SK-N-SH (cell line): ENCODE results near the gene TIGD6. TPM values are rescaled to one million over a fixed set of nuclear protein-coding genes. Genes with fewer than 3 reads are reported as not detected.

Experiments
- CTCF ChIA-PET: fragments of 300-600, 350-600 bp; formaldehyde crosslinking; extraction: SDS; loops from one replicate; lab custom pipeline; 2021; lab: Yijun Ruan, JAX
- POLR2A ChIA-PET: fragments of 350-600 bp; sonication (Branson Sonifier 250); formaldehyde crosslinking; extraction: SDS; loops from one replicate; lab custom pipeline; 2020; ENCODE audit warnings: antibody characterized with exemption, inconsistent platforms; lab: Yijun Ruan, JAX
- DNase-seq: peaks from one replicate; pipeline ENCODE4 v3.0.0; 2012
- H2AFZ ChIP-seq: fragments of 200-600 bp; sonication (generic); 2 replicates; pipeline ENCODE4 v1.8.1; 2016; ENCODE audit warnings: antibody characterized with exemption, mild to moderate bottlenecking, low read depth
- H3F3A ChIP-seq: fragments of 200-600 bp; sonication (generic); replicated peaks from 2 replicates; pipeline ENCODE3; 2016; ENCODE audit warnings: antibody characterized with exemption, mild to moderate bottlenecking; ENCODE audit not compliant: insufficient read depth
- H3K27ac ChIP-seq, 2 experiments: fragments of 200-500 bp in 1 of 2; fragments of 200-600 bp in 1 of 2; sonication (Bioruptor generic) in 1 of 2; sonication (generic), shearing (Covaris generic) in 1 of 2; 2 replicates each; pipeline versions ENCODE4 v1.5.1 to v1.6.1; 2014 to 2016; ENCODE audit warnings: low read depth in 2 of 2, inconsistent platforms in 1 of 2, low read length in 1 of 2, mild to moderate bottlenecking in 1 of 2, mixed read lengths in 1 of 2
- H3K27me3 ChIP-seq: fragments of 200-600 bp; sonication (generic), shearing (Covaris generic); 2 replicates; pipeline ENCODE4 v1.6.1; 2016; ENCODE audit warnings: mixed run types; ENCODE audit not compliant: insufficient read depth
- H3K36me3 ChIP-seq, 2 experiments: fragments of 200-500 bp in 1 of 2; fragments of 200-600 bp in 1 of 2; sonication (Bioruptor generic) in 1 of 2; sonication (generic) in 1 of 2; replicated peaks in 1 of 2; 2 replicates each; pipeline versions ENCODE3 to v1.5.1; 2014 to 2016; ENCODE audit warnings: low read length in 1 of 2, mild to moderate bottlenecking in 1 of 2; ENCODE audit not compliant: insufficient read depth in 2 of 2, control insufficient read depth in 1 of 2
- H3K4me1 ChIP-seq, 2 experiments: fragments of 200-500 bp in 1 of 2; fragments of 200-600 bp in 1 of 2; sonication (Bioruptor generic) in 1 of 2; sonication (generic), shearing (Covaris generic) in 1 of 2; 2 replicates each; pipeline versions ENCODE4 v1.5.1 to v1.6.1; 2014 to 2016; ENCODE audit warnings: low read depth in 1 of 2, low read length in 1 of 2, mixed run types in 1 of 2; ENCODE audit not compliant: insufficient read depth in 2 of 2, control insufficient read depth in 1 of 2
- H3K4me2 ChIP-seq: fragments of 200-600 bp; sonication (generic), shearing (Covaris generic); 2 replicates; pipeline ENCODE4 v1.6.1; 2017; ENCODE audit warnings: mixed run types
- H3K4me3 ChIP-seq, 2 experiments: fragments of 200-500 bp in 1 of 2; fragments of 200-600 bp in 1 of 2; sonication (Bioruptor generic) in 1 of 2; sonication (generic), shearing (Covaris generic) in 1 of 2; 2 replicates each; pipeline versions ENCODE4 v1.5.1 to v1.8.1; 2014 to 2016; ENCODE audit warnings: low read depth in 2 of 2, inconsistent platforms in 1 of 2, low read length in 1 of 2, mild to moderate bottlenecking in 1 of 2, mixed read lengths in 1 of 2, moderate library complexity in 1 of 2
- H3K79me2 ChIP-seq: fragments of 200-600 bp; sonication (generic); 2 replicates; pipeline ENCODE4 v1.8.1; 2017; ENCODE audit warnings: mild to moderate bottlenecking; ENCODE audit not compliant: insufficient read depth
- H3K9ac ChIP-seq: fragments of 200-600 bp; sonication (generic); 2 replicates; pipeline ENCODE4 v1.6.1; 2017; ENCODE audit warnings: mixed run types
- H3K9me2 ChIP-seq: fragments of 200-600 bp; sonication (generic); 2 replicates; pipeline ENCODE4 v1.6.1; 2017; ENCODE audit warnings: mixed run types
- H3K9me3 ChIP-seq: fragments of 200-600 bp; sonication (generic); 2 replicates; pipeline ENCODE4 v1.6.1; 2017; ENCODE audit warnings: mixed run types, mild to moderate bottlenecking, moderate library complexity
- H4K20me1 ChIP-seq: fragments of 200-600 bp; sonication (generic); 2 replicates; pipeline ENCODE4 v1.6.1; 2017; ENCODE audit warnings: mild to moderate bottlenecking, mixed run types; ENCODE audit not compliant: insufficient read depth
- CHD2 ChIP-seq: fragments of 150-350 bp; IDR thresholded peaks from 2 replicates; pipeline ENCODE4 v1.6.1; 2018; ENCODE audit warnings: low read length; ENCODE audit not compliant: partially characterized antibody
- ELF1 ChIP-seq: IDR thresholded peaks from 2 replicates; pipeline ENCODE4 v1.4.0; 2012
- EP300 ChIP-seq, 2 experiments: IDR thresholded peaks; 2 replicates each; pipeline versions ENCODE4 v1.4.0 to v1.6.1; 2012; ENCODE audit warnings: borderline replicate concordance in 1 of 2, low read depth in 1 of 2, low read length in 1 of 2
- EZH2phosphoT487 ChIP-seq: fragments of 200-600 bp; sonication (generic); IDR thresholded peaks from 2 replicates; pipeline ENCODE4 v1.6.1; 2017; ENCODE audit warnings: low read depth, mixed run types, mild to moderate bottlenecking, antibody characterized with exemption, moderate library complexity, borderline replicate concordance
- FOXM1 ChIP-seq: IDR thresholded peaks from 2 replicates; pipeline ENCODE4 v1.4.0; 2012; ENCODE audit warnings: low read depth, mild to moderate bottlenecking
- GABPA ChIP-seq: IDR thresholded peaks from 2 replicates; pipeline ENCODE4 v1.4.0; 2012; ENCODE audit warnings: low read depth, mild to moderate bottlenecking
- GATA2 ChIP-seq: sonication (generic); formaldehyde crosslinking; IDR thresholded peaks from 2 replicates; pipeline ENCODE4 v1.5.0; 2020; ENCODE audit warnings: mild to moderate bottlenecking, missing genetic modification reagents
- IRF3 ChIP-seq: fragments of 150-350 bp; IDR thresholded peaks from 2 replicates; pipeline ENCODE4 v1.6.1; 2016; ENCODE audit warnings: mild to moderate bottlenecking, low read depth, low read length
- MEF2A ChIP-seq: IDR thresholded peaks from 2 replicates; pipeline ENCODE4 v1.4.0; 2012; ENCODE audit warnings: low read depth, borderline replicate concordance
- MXI1 ChIP-seq: IDR thresholded peaks from 2 replicates; pipeline ENCODE4 v1.6.1; 2012; ENCODE audit warnings: mild to moderate bottlenecking, low read depth, low read length, improper control_type of control experiment
- PBX3 ChIP-seq: IDR thresholded peaks from 2 replicates; pipeline ENCODE4; 2012
- RCOR1 ChIP-seq: fragments of 150-350 bp; IDR thresholded peaks from 2 replicates; pipeline ENCODE4 v1.6.1; 2017; ENCODE audit warnings: antibody characterized with exemption, low read length
- TAF1 ChIP-seq: IDR thresholded peaks from 2 replicates; pipeline ENCODE4 v1.6.1; 2012; ENCODE audit warnings: low read depth, mild to moderate bottlenecking, low read length, moderate library complexity, borderline replicate concordance
- TCF12 ChIP-seq: IDR thresholded peaks from 2 replicates; pipeline ENCODE4 v1.4.0; 2012
- TEAD4 ChIP-seq: IDR thresholded peaks from 2 replicates; pipeline ENCODE4 v1.4.0; 2012; ENCODE audit warnings: mild to moderate bottlenecking, borderline replicate concordance; ENCODE audit not compliant: insufficient read depth
- USF1 ChIP-seq: IDR thresholded peaks from 2 replicates; pipeline ENCODE4 v1.4.0; 2012; ENCODE audit warnings: low read depth, borderline replicate concordance
- YY1 ChIP-seq: IDR thresholded peaks from 2 replicates; pipeline ENCODE4 v1.4.0; 2012; ENCODE audit warnings: low read depth, mild to moderate bottlenecking
- WGBS: methylation state at CpG from one replicate; pipeline ENCODE4 v1.1.6; 2017; ENCODE audit warnings: low lambda C conversion rate; 5-methylcytosine and 5-hydroxymethylcytosine counted together
- polyA plus RNA-seq, 3 experiments: library from polyadenylated mRNA; depleted of rRNA; stranded (reverse); fragments of >200 nt; gene quantifications; 2 replicates each; pipeline ENCODE4 v1.2.3, GENCODE V29; 2012

The TIGD6 gene
- polyA plus RNA-seq, 1 of the 3 experiments (the other 2 are of a cell fraction): 4.7 TPM

- TF ChIP-seq EZH2phosphoT487: no peak
- TF ChIP-seq ELF1: no peak
- TF ChIP-seq TAF1: no peak
- TF ChIP-seq TEAD4: no peak
- Histone ChIP-seq H3K9me2 (no peaks in the 10 kb centered on the region), H3K9ac (no peak overlapping the region), H3K36me3 (no peaks in the 10 kb centered on the region), H3K27ac (no peak overlapping the region), H3K9me3 (no peaks in the 10 kb centered on the region), H3K4me3 (no peak overlapping the region), H4K20me1 (no peaks in the 10 kb centered on the region), H2AFZ (no peak overlapping the region), H3F3A (peaks cover 20% of the 10 kb centered on the region), H3K27me3 (no peaks in the 10 kb centered on the region), H3K79me2 (no peaks in the 10 kb centered on the region), H3K4me2 (no peak overlapping the region), H3K4me1 (peaks cover 10 to 12% of the 10 kb centered on the region in 2 experiments; a peak in 3 of 4 replicates)
- ChIA-PET CTCF (interaction anchor here (0.9 to 12.1 kb wide), 11 partner anchors 9 to 321 kb away, joined by 3 to 244 read pairs (median 6); no protein-coding TSS in a partner anchor), POLR2A (no interaction called here)
- WGBS: 80% methylated on average over 4 of the region's 4 CpGs
- no peak for DNase-seq
Observed at GRCh38 chr5:149957855-149958254, 42.6 kb downstream of the TIGD6 start.

GRCh38 chr5:149956685-149957084, 43.8 kb downstream of the TIGD6 start:
- H3K9me3 ChIP-seq: no peaks in the 10 kb centered on the region
- peaks cover 10 to 12% of the 10 kb centered on the region in 2 experiments; a peak in 3 of 4 replicates for H3K4me1 ChIP-seq
- 73% methylated on average over 5 of the region's 5 CpGs for WGBS
- H3K4me3 ChIP-seq: no peak overlapping the region
- H3K79me2 ChIP-seq: no peaks in the 10 kb centered on the region
- no peaks in the 10 kb centered on the region for H3K36me3 ChIP-seq
- peaks cover 16% of the 10 kb centered on the region for H3F3A ChIP-seq
- no peak for DNase-seq
- H4K20me1 ChIP-seq: no peaks in the 10 kb centered on the region
- H3K9me2 ChIP-seq: no peaks in the 10 kb centered on the region
- H3K27me3 ChIP-seq: no peaks in the 10 kb centered on the region
- CTCF ChIA-PET: interaction anchor here (1.3 to 12.1 kb wide), 5 partner anchors 35 to 128 kb away, joined by 5 to 244 read pairs (median 6); no protein-coding TSS in a partner anchor
- H3K4me2 ChIP-seq: no peak overlapping the region
- no peak for TF ChIP-seq FOXM1
- H3K27ac ChIP-seq: no peak overlapping the region
- H3K9ac ChIP-seq: no peak overlapping the region
- POLR2A ChIA-PET: no interaction called here
- H2AFZ ChIP-seq: no peak overlapping the region

GRCh38 chr5:149954798-149955197, 45.7 kb downstream of the TIGD6 start:
- 93% methylated on average over 6 of the region's 6 CpGs for WGBS
- TF ChIP-seq RCOR1: no peak
- no peak for TF ChIP-seq GABPA
- TF ChIP-seq MEF2A: no peak
- no peak for TF ChIP-seq CHD2
- no peak for TF ChIP-seq FOXM1
- no peak for TF ChIP-seq PBX3
- no peak for TF ChIP-seq EP300 (IDR thresholded peaks at IDR 0.05; ENCODE audit: borderline replicate concordance in 1 of 2, low read depth in 1 of 2, low read length in 1 of 2)
- TF ChIP-seq GATA2 (CRISPR knock-in tag): no peak
- TF ChIP-seq TCF12: no peak
- TF ChIP-seq IRF3: no peak
- no peak for TF ChIP-seq MXI1
- TF ChIP-seq USF1: no peak
- TF ChIP-seq YY1: no peak
- TF ChIP-seq, all 33 proteins: peak for 0
- H4K20me1 ChIP-seq: no peaks in the 10 kb centered on the region
- H3K36me3 ChIP-seq: no peaks in the 10 kb centered on the region
- H3F3A ChIP-seq: peaks cover 11% of the 10 kb centered on the region
- DNase-seq: no peak
- H3K27ac ChIP-seq: no peak overlapping the region
- no peaks in the 10 kb centered on the region for H3K27me3 ChIP-seq
- H3K9me2 ChIP-seq: no peaks in the 10 kb centered on the region
- no peaks in the 10 kb centered on the region for H3K79me2 ChIP-seq
- POLR2A ChIA-PET: no interaction called here
- H3K9ac ChIP-seq: no peak overlapping the region
- peaks cover 4% of the 10 kb centered on the region in 2 experiments; a peak in 3 of 4 replicates for H3K4me1 ChIP-seq
- no peak overlapping the region for H3K4me3 ChIP-seq
- no peaks in the 10 kb centered on the region for H3K9me3 ChIP-seq
- H3K4me2 ChIP-seq: no peak overlapping the region
- no peak overlapping the region for H2AFZ ChIP-seq
- CTCF ChIA-PET: interaction anchor here (1.2 to 2.7 kb wide), 2 partner anchors 38 to 121 kb away, joined by 3 to 7 read pairs; no protein-coding TSS in a partner anchor
